Placental pericyte (primary cell): ENCODE results near the gene CDH8. TPM values are rescaled to one million over a fixed set of nuclear protein-coding genes. Genes with fewer than 3 reads are reported as not detected.

ENCODE experiments used
- total RNA-seq: library from RNA; depleted of rRNA; stranded (reverse); fragments of >200 nt; gene quantifications from 2 replicates; pipeline ENCODE4 v1.2.3, GENCODE V29; 2012

Gene CDH8
- 0.57 TPM in 1 of 2 replicates, not detected in the other for total RNA-seq

DNA sequence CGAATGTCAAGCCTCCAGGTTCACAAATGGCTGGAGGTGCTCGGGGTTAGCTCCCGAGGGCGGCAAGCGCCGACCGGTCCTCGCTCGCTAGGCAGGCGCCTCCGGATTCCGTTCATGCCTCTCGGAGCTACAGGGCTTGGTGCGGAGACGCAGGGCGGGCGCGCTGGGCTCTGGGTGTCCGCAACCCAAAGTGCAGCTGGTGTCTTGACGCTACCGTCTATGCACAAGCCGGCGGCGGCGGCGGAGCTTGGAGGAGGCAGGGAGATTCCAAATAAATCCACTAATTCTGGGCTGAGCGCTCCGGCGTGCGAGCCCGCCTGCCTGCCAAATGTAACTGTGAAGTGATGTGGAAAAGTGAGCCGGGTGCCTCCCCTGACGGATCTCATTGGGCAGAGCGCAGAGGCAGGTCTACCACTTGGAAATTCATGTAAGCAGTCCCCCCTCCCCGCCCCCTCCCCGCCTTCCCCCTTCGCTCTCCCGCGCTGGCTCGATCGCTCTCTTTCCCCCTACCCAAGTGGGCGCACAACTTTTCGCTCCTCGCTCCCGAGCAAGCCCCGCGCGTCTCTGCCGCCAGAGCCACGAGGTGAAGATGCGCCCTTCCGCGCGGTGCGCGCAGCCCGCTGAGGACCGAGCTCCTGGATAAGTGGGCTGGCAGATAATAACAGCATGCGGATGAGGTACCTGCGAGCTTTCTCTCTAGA, at the start of gene CDH8:
Gene CDH8, minus strand, starts transcription at position 338 of the 701 bp plus-strand sequence. CDS start 15,035 bp downstream, outside the sequence.

